D721Med (cell line): ENCODE results near the gene MAGEA3.
A peak's percentile ranks its signal among the peaks of the same experiment; 100 is the strongest.
"Not testable (repeated sequence)": the region's sequence is repeated elsewhere in the genome, so short reads cannot be mapped to it uniquely, and the experiment has no call there.

Experiments used
- DNase-seq: peaks from one replicate; pipeline ENCODE4 v3.0.0; 2011; ENCODE audit warnings: low spot score; ENCODE audit not compliant: insufficient read length
- FAIRE-seq: peaks from 2 replicates; lab custom pipeline; 2011; peaks lifted over from hg19 to GRCh38; lab: Jason Lieb, UNC
- TF ChIP-seq, protein P1 (sequence below): IDR thresholded peaks from 2 replicates; pipeline ENCODE4 v1.5.1; 2012; ENCODE audit warnings: mild to moderate bottlenecking, control low read depth; ENCODE audit not compliant: insufficient read depth; ENCODE audit errors: missing control alignments

Gene MAGEA3, protein sequence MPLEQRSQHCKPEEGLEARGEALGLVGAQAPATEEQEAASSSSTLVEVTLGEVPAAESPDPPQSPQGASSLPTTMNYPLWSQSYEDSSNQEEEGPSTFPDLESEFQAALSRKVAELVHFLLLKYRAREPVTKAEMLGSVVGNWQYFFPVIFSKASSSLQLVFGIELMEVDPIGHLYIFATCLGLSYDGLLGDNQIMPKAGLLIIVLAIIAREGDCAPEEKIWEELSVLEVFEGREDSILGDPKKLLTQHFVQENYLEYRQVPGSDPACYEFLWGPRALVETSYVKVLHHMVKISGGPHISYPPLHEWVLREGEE

DNA sequence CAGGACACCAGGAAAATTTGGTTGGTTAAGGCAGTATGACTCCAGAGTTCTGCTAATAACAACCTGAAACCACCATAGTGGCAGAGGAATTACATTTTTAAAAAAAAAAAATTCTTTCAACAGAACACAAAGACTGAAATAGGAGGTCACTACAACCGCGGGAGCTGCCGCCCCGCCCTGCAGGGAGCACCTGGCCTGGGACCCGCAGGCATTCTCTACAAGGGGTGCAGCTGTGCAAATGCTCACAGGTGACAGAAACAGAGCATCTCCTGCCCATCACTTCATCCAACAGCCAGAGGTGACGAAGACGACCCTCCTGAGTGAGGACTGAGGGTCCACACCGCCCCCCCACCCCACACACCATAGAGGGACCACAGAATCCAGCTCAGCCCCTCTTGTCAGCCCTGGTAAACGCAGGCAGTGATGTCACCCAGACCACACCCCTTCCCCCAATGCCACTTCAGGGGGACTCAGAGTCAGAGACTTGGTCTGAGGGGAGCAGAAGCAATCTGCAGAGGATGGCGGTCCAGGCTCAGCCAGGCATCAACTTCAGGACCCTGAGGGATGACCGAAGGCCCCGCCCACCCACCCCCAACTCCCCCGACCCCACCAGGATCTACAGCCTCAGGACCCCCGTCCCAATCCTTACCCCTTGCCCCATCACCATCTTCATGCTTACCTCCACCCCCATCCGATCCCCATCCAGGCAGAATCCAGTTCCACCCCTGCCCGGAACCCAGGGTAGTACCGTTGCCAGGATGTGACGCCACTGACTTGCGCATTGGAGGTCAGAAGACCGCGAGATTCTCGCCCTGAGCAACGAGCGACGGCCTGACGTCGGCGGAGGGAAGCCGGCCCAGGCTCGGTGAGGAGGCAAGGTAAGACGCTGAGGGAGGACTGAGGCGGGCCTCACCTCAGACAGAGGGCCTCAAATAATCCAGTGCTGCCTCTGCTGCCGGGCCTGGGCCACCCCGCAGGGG, at the start of gene MAGEA3:
MAGEA3 (plus strand) TSS at position 843 of the 980 bp plus-strand sequence. CDS start 2,039 bp downstream, outside the sequence.
- not testable (repeated sequence) for FAIRE-seq, DNase-seq

DNA sequence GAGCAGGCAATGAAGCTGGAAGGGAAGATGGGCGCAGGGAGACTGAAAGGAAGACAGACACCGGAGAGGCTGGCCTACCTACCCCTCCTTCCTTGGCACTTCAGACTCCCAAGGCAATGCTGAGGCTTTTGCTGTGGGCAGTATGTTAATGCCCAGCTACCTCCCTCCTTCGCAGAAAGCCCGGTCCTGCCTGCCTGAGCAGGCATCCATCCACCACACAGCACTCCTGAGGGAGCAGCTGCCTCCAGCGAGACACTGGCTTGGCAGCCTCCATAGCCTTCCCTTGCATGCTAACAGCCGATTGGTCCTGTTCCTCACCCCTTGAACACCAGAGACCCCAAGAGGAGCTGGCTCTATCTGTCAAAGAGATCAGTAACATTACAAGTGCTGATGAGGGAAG, 46.5 kb upstream of the MAGEA3 start:
- no peak for DNase-seq
- FAIRE-seq: no peak
- TF ChIP-seq, protein P1, sequence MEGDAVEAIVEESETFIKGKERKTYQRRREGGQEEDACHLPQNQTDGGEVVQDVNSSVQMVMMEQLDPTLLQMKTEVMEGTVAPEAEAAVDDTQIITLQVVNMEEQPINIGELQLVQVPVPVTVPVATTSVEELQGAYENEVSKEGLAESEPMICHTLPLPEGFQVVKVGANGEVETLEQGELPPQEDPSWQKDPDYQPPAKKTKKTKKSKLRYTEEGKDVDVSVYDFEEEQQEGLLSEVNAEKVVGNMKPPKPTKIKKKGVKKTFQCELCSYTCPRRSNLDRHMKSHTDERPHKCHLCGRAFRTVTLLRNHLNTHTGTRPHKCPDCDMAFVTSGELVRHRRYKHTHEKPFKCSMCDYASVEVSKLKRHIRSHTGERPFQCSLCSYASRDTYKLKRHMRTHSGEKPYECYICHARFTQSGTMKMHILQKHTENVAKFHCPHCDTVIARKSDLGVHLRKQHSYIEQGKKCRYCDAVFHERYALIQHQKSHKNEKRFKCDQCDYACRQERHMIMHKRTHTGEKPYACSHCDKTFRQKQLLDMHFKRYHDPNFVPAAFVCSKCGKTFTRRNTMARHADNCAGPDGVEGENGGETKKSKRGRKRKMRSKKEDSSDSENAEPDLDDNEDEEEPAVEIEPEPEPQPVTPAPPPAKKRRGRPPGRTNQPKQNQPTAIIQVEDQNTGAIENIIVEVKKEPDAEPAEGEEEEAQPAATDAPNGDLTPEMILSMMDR: no peak

DNA sequence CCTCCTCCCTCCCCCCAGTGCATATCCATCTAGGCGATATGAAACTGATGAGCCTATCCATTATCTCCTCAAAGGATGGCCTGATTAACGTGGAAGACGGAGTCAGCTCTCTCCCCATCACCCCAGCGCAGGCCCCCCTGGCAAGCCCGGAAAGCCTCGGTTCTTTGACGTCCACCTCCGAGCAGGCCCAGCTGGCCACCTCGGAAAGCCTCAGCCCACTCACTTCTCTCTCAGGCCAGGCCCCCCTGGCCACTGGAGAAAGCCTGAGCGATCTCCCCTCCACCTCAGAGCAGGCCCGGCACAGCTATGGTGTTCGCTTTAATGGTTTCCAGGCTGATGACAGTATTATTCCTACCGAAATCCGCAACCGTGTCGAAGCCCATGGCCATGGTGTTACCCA, 46.1 kb upstream of the MAGEA3 start:
- no peak for FAIRE-seq
- no peak for DNase-seq
- TF ChIP-seq, protein P1: no peak

DNA sequence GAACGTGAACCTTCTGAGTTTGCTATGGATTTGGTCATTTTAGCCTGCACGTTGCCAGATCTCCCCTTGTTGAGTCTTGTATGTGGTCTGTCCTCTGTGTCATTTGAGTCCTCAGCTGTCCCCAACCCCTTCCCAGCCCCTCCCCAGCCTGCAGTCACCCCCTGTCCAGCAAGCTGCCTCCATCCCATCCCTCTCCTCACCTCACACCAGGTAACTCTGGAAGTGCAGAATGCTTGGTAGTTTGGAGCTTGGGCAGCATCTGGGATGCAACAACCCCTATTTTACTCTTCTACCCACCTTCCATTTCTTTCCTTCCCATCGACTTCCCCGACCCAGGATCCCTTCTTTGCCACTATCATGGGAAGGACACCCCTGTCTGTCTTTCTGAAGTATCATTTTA, 42.5 kb upstream of the MAGEA3 start:
- FAIRE-seq (no peak), DNase-seq (no peak)
- TF ChIP-seq, protein P1: no peak

DNA sequence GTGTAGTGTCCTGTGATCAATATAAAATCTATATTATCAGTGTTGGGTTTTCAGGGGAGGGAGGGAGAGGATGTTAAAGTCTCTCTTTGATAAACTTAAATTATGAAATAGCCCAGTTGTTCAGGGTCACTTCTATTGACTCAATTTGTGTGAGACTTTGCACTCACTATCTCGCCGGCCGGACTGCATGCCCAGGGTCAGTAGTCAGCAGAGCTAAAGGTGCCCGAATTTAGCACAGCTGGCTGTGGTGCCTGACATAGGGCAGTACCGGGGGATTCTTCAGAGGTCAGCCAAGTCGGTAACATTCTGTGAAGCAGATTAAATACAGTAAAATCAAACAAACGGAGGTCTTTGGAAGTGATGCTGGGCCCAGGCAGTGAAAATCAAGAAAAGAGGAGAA, 41.7 kb upstream of the MAGEA3 start:
- DNase-seq: no peak
- no peak for FAIRE-seq
- TF ChIP-seq, protein P1: no peak

DNA sequence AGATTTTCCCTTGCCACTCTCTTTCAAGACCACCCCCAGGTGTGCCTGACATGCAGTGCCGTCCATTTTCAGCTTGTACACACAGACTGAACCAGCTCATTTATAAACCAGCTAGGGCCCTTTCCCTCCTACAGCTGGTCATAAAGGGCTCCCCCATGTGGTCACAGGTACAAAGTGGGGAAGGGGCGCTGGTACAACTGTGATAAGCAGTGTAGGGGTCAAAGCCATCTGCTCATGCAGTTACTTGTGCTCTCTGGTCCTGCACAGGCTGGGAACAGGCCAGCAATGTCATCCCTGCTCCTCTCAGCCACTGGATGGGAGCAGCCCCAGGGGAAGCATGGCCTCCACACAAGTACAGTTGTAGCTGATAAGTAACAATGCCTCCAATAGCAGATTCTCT, 40.3 kb upstream of the MAGEA3 start:
- TF ChIP-seq, protein P1: peak; percentile 15
- no peak for FAIRE-seq
- no peak for DNase-seq

DNA sequence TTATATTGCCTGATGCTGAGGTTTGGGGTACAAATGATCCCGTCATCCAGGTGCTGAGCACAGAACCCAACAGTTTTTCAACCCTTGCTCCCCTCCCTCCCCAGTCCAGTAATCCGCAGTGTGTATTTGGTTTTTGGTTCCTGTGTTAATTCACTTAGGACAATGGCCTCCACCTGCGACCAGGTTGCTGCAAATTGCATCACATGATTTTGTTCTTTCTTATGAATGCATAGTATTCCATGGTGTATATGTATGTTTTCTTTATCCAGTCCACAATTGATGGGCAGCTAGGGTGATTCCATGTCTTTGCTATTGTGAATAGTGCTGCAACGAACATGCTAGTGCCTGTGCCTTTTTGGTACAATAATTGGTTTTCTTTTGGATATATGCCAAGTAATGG, 35.5 kb upstream of the MAGEA3 start:
- TF ChIP-seq, protein P1: no peak

More for the DNA sequence above, 35.5 kb upstream of the MAGEA3 start:
- DNase-seq: no peak
- FAIRE-seq: no peak
